Subcutaneous abdominal adipose tissue (tissue), 5 donors: ENCODE results near the gene SLIT2.

Experiments used
- H3K27ac ChIP-seq: one replicate; pipeline ENCODE4 v1.7.0; 2013; ENCODE audit warnings: low read depth, mild to moderate bottlenecking, inconsistent platforms, low read length, moderate library complexity
- H3K27me3 ChIP-seq, 5 donors: one replicate each; pipeline ENCODE4 v1.7.0; 2013; ENCODE audit warnings: low read length in 5 of 5, inconsistent platforms in 1 of 5; ENCODE audit not compliant: control insufficient read depth in 5 of 5, insufficient read depth in 4 of 5
- H3K36me3 ChIP-seq, 5 donors: one replicate each; pipeline ENCODE4 v1.7.0; 2013; ENCODE audit warnings: low read length in 5 of 5; ENCODE audit not compliant: control insufficient read depth in 5 of 5, insufficient read depth in 5 of 5
- H3K4me1 ChIP-seq, 5 donors: one replicate each; pipeline ENCODE4 v1.7.0; 2013; ENCODE audit warnings: low read length in 5 of 5, mild to moderate bottlenecking in 3 of 5, moderate library complexity in 1 of 5; ENCODE audit not compliant: control insufficient read depth in 5 of 5, insufficient read depth in 5 of 5
- H3K4me3 ChIP-seq, 5 donors: one replicate each; pipeline ENCODE4 v1.7.0; 2013; ENCODE audit warnings: low read length in 5 of 5, low read depth in 1 of 5
- H3K9ac ChIP-seq, 5 donors: one replicate each; pipeline ENCODE4 v1.7.0; 2013; ENCODE audit warnings: low read length in 5 of 5, mild to moderate bottlenecking in 4 of 5, moderate library complexity in 3 of 5
- H3K9me3 ChIP-seq, 5 donors: one replicate each; pipeline ENCODE4 v1.7.0; 2013; ENCODE audit warnings: low read length in 5 of 5; ENCODE audit not compliant: control insufficient read depth in 5 of 5
- donor health status: healthy.
- donor health status: healthy.
- donor health status: healthy.
- donor health status: healthy.
- donor health status: healthy.

Gene SLIT2

DNA sequence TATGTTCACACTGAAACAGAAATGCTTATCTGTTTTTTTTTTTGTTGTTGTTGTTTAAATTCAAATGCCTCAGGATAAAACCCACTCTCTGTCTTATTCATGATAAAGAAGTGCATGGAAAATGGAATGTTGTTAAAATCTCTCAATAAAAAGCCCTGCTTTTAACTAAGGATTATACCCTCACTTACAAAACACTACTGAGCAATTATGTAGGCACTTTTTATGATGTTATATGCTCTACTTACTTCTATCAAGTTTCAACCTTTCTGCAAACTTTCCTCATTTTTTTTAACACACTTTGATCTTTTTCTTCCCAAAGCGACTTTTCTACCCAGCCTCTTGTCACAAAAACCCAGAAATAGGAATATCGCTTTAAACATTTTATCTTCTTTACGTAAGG is 26.5 kb downstream of the SLIT2 start:
- Histone ChIP-seq H3K27me3 (no peaks in the 10 kb centered on the region), H3K9ac (no peak overlapping the region), H3K9me3 (no peaks in the 10 kb centered on the region), H3K36me3 (no peaks in the 10 kb centered on the region), H3K4me1 (no peaks in the 10 kb centered on the region), H3K4me3 (no peak overlapping the region), H3K27ac (no peak overlapping the region)

DNA sequence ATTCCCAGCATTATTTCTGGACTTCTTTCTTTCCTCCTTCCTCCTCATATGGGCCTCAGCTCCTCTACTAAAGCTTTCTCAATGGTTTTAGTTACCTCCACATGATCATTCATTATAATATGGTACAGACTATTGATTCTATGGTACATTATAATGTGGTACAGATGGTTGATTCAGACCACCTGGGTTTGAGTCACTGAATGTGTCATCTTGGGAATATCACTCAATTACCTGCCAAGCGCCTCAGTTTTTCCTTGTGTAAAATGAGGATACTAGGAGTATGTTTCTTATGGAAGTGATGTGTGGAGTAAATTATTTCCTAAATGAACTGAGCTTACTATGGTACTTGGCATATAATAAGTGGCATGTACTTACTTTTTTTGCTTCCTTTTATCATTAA is 27.7 kb downstream of the SLIT2 start:
- H3K27ac ChIP-seq = no peak overlapping the region
- no peaks in the 10 kb centered on the region for H3K36me3 ChIP-seq
- no peak overlapping the region for H3K9ac ChIP-seq
- H3K4me1 ChIP-seq = no peaks in the 10 kb centered on the region
- no peaks in the 10 kb centered on the region for H3K27me3 ChIP-seq
- no peak overlapping the region for H3K4me3 ChIP-seq
- no peaks in the 10 kb centered on the region for H3K9me3 ChIP-seq

DNA sequence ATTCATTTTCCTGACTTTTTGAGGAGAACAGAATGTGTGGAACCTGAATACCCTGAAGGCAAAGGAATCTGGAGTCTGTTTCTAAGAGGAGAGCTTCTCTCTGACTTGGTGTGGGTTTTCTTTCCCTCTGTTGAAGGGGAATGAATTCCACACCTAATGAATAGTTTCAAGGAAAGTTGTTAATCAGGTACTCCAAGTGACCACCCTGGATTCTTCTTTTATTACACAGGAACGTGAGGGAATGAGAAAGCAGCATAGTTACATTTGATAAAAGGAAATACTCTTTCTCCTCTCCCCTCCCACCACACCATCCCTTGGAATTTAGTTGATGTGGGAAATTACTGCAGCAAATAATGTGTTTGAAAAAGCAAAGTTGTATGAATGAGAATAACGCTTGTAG is 29.7 kb downstream of the SLIT2 start:
- no peaks in the 10 kb centered on the region for H3K36me3 ChIP-seq
- no peaks in the 10 kb centered on the region for H3K4me1 ChIP-seq
- H3K9me3 ChIP-seq = no peaks in the 10 kb centered on the region
- no peaks in the 10 kb centered on the region for H3K27me3 ChIP-seq
- no peak overlapping the region for H3K27ac ChIP-seq
- H3K9ac ChIP-seq = no peak overlapping the region
- H3K4me3 ChIP-seq = no peak overlapping the region

- H3K27me3 ChIP-seq = no peaks in the 10 kb centered on the region
- no peak overlapping the region for H3K27ac ChIP-seq
- H3K36me3 ChIP-seq = no peaks in the 10 kb centered on the region
- H3K9ac ChIP-seq = no peak overlapping the region
- no peaks in the 10 kb centered on the region for H3K4me1 ChIP-seq
- H3K4me3 ChIP-seq = no peak overlapping the region
- no peaks in the 10 kb centered on the region for H3K9me3 ChIP-seq
Measured at GRCh38 chr4:20283039-20283438, 31.3 kb downstream of the SLIT2 start.

GRCh38 chr4:20284990-20285389 is 33.3 kb downstream of the SLIT2 start:
- H3K9me3 ChIP-seq = no peaks in the 10 kb centered on the region
- H3K4me3 ChIP-seq = no peak overlapping the region
- H3K9ac ChIP-seq = no peak overlapping the region

DNA sequence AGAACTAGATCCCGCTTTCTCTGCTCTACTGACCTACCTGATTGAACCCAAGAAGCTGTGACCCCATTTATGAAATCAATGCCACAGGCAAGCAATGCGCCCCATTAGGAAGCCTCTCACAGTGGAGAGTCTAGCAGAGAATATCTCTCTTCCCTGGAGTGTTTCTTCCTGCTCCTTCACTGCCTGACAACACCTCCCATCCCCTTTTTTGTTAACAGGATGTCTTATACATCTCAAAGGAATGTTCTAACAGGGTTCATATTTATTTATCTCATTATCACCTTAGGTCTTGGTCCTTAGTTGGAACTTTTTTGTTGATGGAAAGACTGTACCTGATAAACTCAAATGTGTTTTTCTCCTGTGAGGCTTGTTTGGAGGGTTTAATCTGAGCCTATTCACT is 35.5 kb downstream of the SLIT2 start:
- H3K27me3 ChIP-seq = no peaks in the 10 kb centered on the region
- H3K4me3 ChIP-seq = no peak overlapping the region
- H3K4me1 ChIP-seq = no peaks in the 10 kb centered on the region
- no peak overlapping the region for H3K9ac ChIP-seq
- H3K36me3 ChIP-seq = no peaks in the 10 kb centered on the region
- H3K9me3 ChIP-seq = no peaks in the 10 kb centered on the region
- no peak overlapping the region for H3K27ac ChIP-seq

More at GRCh38 chr4:20284990-20285389, 33.3 kb downstream of the SLIT2 start:
- H3K27me3 ChIP-seq = no peaks in the 10 kb centered on the region
- no peak overlapping the region for H3K27ac ChIP-seq
- H3K4me1 ChIP-seq = no peaks in the 10 kb centered on the region
- H3K36me3 ChIP-seq = no peaks in the 10 kb centered on the region

DNA sequence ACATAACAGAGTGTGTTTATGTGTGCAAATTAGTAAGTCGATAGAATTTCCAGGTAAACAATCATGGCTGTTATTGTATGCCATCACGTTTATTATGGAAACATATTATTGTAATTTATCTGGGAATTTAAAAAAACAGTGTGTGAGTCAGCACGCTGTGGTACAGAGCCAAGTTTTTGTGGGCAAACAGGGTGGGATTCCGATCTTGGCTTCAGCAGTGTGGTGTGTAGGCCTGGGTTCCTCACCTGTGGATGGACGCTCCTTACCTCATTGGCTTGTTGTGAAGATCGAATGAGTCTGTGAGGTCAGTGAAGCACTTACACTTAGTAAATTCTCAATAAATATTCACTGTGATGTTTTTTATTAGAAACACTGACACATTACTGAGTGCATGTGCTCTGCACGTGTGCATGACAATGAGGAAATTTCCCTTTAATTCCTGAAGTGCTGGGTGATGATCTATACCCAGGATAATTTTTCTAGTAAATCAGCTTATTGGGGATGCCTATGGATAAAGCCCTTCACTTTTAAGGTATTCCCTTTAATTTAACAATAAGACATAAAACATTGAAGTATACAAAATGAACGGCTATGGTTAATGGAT is 36.4 kb downstream of the SLIT2 start:
- Histone ChIP-seq H3K4me3 (no peak overlapping the region), H3K36me3 (no peaks in the 10 kb centered on the region), H3K9me3 (no peaks in the 10 kb centered on the region), H3K27ac (no peak overlapping the region), H3K4me1 (no peaks in the 10 kb centered on the region), H3K27me3 (no peaks in the 10 kb centered on the region), H3K9ac (no peak overlapping the region)

DNA sequence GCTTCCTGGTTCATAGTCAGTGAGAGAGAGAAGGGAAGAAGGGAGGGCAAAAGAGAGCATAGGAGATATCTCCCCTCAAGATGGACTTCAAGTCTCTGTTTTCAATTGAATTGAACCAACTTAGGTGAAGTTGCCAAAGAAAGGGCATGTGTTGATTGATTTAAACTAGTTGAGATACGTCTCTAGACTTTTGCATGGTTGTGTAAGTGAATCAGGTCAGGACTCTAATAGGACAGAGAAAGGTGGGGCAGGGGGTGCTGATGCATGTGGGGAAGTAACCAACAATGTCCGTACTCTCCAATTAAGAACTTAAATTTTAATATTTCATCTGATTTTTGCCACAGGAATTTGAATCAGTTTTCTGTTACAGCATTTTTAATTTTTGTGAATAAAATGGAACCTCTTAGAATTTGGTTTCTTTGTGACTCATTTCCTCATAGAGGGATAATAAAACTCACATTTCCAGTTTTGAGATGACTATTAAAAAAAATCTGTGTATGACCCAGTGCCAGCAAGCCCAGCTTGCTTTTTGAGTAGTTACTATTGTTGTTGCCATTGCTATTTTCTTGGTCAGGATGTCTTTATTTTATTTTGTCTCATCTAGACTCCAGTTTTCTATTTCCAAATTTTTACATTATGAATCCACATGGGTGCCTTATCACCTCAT is 37.3 kb downstream of the SLIT2 start:
- no peaks in the 10 kb centered on the region for H3K4me1 ChIP-seq
- no peak overlapping the region for H3K4me3 ChIP-seq
- H3K27ac ChIP-seq = no peak overlapping the region
- no peaks in the 10 kb centered on the region for H3K36me3 ChIP-seq
- H3K9ac ChIP-seq = no peak overlapping the region
- H3K27me3 ChIP-seq = no peaks in the 10 kb centered on the region
- H3K9me3 ChIP-seq = no peaks in the 10 kb centered on the region

DNA sequence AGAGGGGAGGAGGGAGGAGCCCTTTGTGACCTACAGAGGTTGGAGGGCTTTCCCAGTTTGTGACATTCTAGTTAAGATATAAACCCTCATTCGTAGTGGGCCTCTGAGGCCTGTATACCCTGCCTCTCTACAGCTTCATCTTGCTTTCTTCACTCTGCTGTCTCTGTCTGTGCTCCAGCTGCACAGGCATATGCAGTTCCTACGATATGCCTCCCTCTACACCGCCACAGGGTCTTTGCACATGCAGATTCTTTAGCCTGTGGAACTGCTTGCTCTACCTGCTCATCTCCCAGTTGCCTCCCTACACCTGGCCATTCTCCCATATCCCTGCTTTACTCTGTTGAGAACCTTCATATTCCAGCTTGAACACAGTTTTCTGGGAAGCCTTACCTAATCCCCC is 38.1 kb downstream of the SLIT2 start:
- Histone ChIP-seq H3K27me3 (no peaks in the 10 kb centered on the region), H3K36me3 (no peaks in the 10 kb centered on the region), H3K9ac (no peak overlapping the region), H3K27ac (no peak overlapping the region), H3K4me3 (no peak overlapping the region), H3K9me3 (no peaks in the 10 kb centered on the region), H3K4me1 (no peaks in the 10 kb centered on the region)

GRCh38 chr4:20292739-20293138 is 41.0 kb downstream of the SLIT2 start:
- Histone ChIP-seq H3K27me3 (no peaks in the 10 kb centered on the region), H3K36me3 (no peaks in the 10 kb centered on the region), H3K27ac (no peak overlapping the region), H3K9ac (no peak overlapping the region), H3K4me3 (no peak overlapping the region), H3K4me1 (peaks cover 0 to 4% (median 0%) of the 10 kb centered on the region in 5 donors), H3K9me3 (no peaks in the 10 kb centered on the region)
